Keratinocyte (primary cell): ENCODE results near the gene PDE6A. TPM values are rescaled to one million over a fixed set of nuclear protein-coding genes. Genes with fewer than 3 reads are reported as not detected.

Experiments
- DNase-seq: peaks from one replicate; pipeline ENCODE4 v3.0.0-alpha.2; 2011; ENCODE audit warnings: low read depth, missing footprints, low spot score
- FAIRE-seq: peaks from 2 replicates; lab custom pipeline; 2011; peaks lifted over from hg19 to GRCh38; lab: Jason Lieb, UNC
- H2AFZ ChIP-seq: 2 replicates; pipeline ENCODE4 v1.6.0; 2012; ENCODE audit warnings: low read length, control low read depth, inconsistent platforms; ENCODE audit not compliant: control insufficient read depth
- H3K27ac ChIP-seq: 2 replicates; pipeline ENCODE4 v1.5.1; 2011; ENCODE audit warnings: low read length; ENCODE audit not compliant: control insufficient read depth, insufficient read depth
- H3K27me3 ChIP-seq: 3 replicates; pipeline ENCODE4 v1.6.0; 2011; ENCODE audit warnings: low read length; ENCODE audit not compliant: control insufficient read depth, insufficient read depth; ENCODE audit errors: extremely low read depth
- H3K36me3 ChIP-seq, 2 experiments: 2 replicates in 1 of 2; 3 replicates in 1 of 2; pipeline ENCODE4 v1.5.1; 2011; ENCODE audit warnings: low read length in 2 of 2, mild to moderate bottlenecking in 1 of 2; ENCODE audit not compliant: control insufficient read depth in 2 of 2, insufficient read depth in 2 of 2; ENCODE audit errors: extremely low read depth in 1 of 2
- H3K4me1 ChIP-seq: 3 replicates; pipeline ENCODE4 v1.5.1; 2011; ENCODE audit warnings: low read length; ENCODE audit not compliant: control insufficient read depth, insufficient read depth; ENCODE audit errors: extremely low read depth
- H3K4me2 ChIP-seq: 3 replicates; pipeline ENCODE4 v1.6.0; 2011; ENCODE audit warnings: low read depth, low read length; ENCODE audit not compliant: control insufficient read depth, insufficient read depth; ENCODE audit errors: extremely low read depth
- H3K4me3 ChIP-seq, 3 experiments: fragments of 200-600 bp in 1 of 3; sonication (generic) in 1 of 3; 2 replicates in 2 of 3; 3 replicates in 1 of 3; pipeline ENCODE4 v1.5.1; 2011 to 2016; ENCODE audit warnings: low read length in 3 of 3, mild to moderate bottlenecking in 3 of 3, control low read depth in 2 of 3, inconsistent platforms in 1 of 3, low read depth in 1 of 3, mixed read lengths in 1 of 3, mixed run types in 1 of 3, moderate library complexity in 1 of 3; ENCODE audit not compliant: control insufficient read depth in 2 of 3, insufficient read depth in 2 of 3; ENCODE audit errors: extremely low read depth in 1 of 3
- H3K79me2 ChIP-seq: 2 replicates; pipeline ENCODE4 v1.6.0; 2012; ENCODE audit warnings: low read length; ENCODE audit not compliant: control insufficient read depth, insufficient read depth
- H3K9ac ChIP-seq: 3 replicates; pipeline ENCODE4 v1.6.0; 2011; ENCODE audit warnings: low read length; ENCODE audit not compliant: control insufficient read depth, insufficient read depth; ENCODE audit errors: extremely low read depth
- H3K9me1 ChIP-seq: 3 replicates; pipeline ENCODE4 v1.6.0; 2011; ENCODE audit warnings: low read length; ENCODE audit not compliant: control insufficient read depth, insufficient read depth; ENCODE audit errors: extremely low read depth
- H3K9me3 ChIP-seq: 2 replicates; pipeline ENCODE4 v1.5.1; 2012; ENCODE audit warnings: low read depth, low read length; ENCODE audit not compliant: control insufficient read depth
- H4K20me1 ChIP-seq: 3 replicates; pipeline ENCODE4 v1.6.0; 2011; ENCODE audit warnings: low read length; ENCODE audit not compliant: control insufficient read depth, insufficient read depth; ENCODE audit errors: extremely low read depth
- EZH2 ChIP-seq: IDR thresholded peaks from one replicate; pipeline ENCODE4 v1.6.1; 2012; ENCODE audit warnings: inconsistent platforms, mild to moderate bottlenecking, low read length, moderate library complexity
- dilution Hi-C: fragments of 300-500 bp; cut with MboI; formaldehyde crosslinking; loops from one replicate; pipeline ENCODE4 v1.7.0; 2020; ENCODE audit warnings: low sequenced_read_pairs; ENCODE audit not compliant: extremely low pct_ligation_motif_present
- polyA plus RNA-seq, 5 experiments: library from polyadenylated mRNA; depleted of rRNA in 3 of 5; stranded (reverse) in 3 of 5; stranded (forward) in 1 of 5; unstranded in 1 of 5; fragments of >200 nt; gene quantifications; 1 replicate in 1 of 5; 2 replicates in 3 of 5; 3 replicates in 1 of 5; pipeline versions ENCODE4 v1.2.1 to v1.2.3, GENCODE V29; 2011 to 2012; ENCODE audit warnings: missing spikeins in 2 of 5, low read depth in 1 of 5, low replicate concordance in 1 of 5
- TF ChIP-seq, protein P1 (sequence below), 3 experiments: IDR thresholded peaks in 1 of 3; conservative IDR thresholded peaks in 1 of 3; optimal IDR thresholded peaks in 1 of 3; 2 replicates in 2 of 3; 3 replicates in 1 of 3; pipeline versions ENCODE3 to v1.5.1; 2011; ENCODE audit warnings: low read length in 3 of 3, mild to moderate bottlenecking in 3 of 3, moderate library complexity in 2 of 3, control low read depth in 1 of 3, inconsistent platforms in 1 of 3; ENCODE audit not compliant: insufficient read depth in 2 of 3; ENCODE audit errors: extremely low read depth in 1 of 3

PDE6A gene
- polyA plus RNA-seq, 1 donor (not counting 4 experiments of a cell fraction or from before 2014, with no cell fraction given): 0.03 TPM

DNA sequence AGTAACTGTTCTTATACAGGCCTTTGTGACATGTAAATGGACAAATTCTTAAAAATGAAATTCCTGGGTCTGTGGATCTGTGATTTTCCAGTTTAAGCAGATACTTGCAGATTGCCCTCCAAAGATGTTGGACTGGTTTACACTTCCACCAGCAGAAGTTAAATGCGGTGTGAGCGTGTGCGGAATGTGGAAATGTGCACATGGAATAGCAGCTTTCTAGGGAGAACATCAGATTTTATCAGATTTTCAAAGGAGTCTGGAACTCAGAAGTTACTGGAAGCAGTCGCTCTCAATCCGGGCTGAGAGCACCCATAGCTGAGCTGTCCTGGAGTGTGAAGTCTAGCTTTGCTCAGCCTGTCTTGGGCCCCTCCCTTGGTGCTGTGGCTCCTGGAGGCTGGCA lies 117.0 kb downstream of the PDE6A start:
- H3K9me1 ChIP-seq: no peaks in the 10 kb centered on the region
- H3K36me3 ChIP-seq: peaks cover 2 to 3% of the 10 kb centered on the region in 2 experiments
- H2AFZ ChIP-seq: no peak overlapping the region
- H3K27ac ChIP-seq: no peak overlapping the region
- no peak for DNase-seq
- H3K4me2 ChIP-seq: no peak overlapping the region
- H3K4me3 ChIP-seq: no peak overlapping the region
- H3K27me3 ChIP-seq: no peaks in the 10 kb centered on the region
- no peak for FAIRE-seq
- dilution Hi-C loops: no loop called here
- no peak for TF ChIP-seq EZH2
- TF ChIP-seq, protein P1, sequence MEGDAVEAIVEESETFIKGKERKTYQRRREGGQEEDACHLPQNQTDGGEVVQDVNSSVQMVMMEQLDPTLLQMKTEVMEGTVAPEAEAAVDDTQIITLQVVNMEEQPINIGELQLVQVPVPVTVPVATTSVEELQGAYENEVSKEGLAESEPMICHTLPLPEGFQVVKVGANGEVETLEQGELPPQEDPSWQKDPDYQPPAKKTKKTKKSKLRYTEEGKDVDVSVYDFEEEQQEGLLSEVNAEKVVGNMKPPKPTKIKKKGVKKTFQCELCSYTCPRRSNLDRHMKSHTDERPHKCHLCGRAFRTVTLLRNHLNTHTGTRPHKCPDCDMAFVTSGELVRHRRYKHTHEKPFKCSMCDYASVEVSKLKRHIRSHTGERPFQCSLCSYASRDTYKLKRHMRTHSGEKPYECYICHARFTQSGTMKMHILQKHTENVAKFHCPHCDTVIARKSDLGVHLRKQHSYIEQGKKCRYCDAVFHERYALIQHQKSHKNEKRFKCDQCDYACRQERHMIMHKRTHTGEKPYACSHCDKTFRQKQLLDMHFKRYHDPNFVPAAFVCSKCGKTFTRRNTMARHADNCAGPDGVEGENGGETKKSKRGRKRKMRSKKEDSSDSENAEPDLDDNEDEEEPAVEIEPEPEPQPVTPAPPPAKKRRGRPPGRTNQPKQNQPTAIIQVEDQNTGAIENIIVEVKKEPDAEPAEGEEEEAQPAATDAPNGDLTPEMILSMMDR (optimal IDR thresholded peaks at IDR 0.05 in 1 of 3, IDR thresholded peaks at IDR 0.05 in 1 of 3, conservative IDR thresholded peaks at IDR 0.05 in 1 of 3; ENCODE audit: extremely low read depth in 1 of 3, insufficient read depth in 2 of 3, low read length in 3 of 3): no peak
- no peaks in the 10 kb centered on the region for H3K9me3 ChIP-seq
- no peak overlapping the region for H3K9ac ChIP-seq
- peaks cover 9% of the 10 kb centered on the region for H3K4me1 ChIP-seq
- H3K79me2 ChIP-seq: no peaks in the 10 kb centered on the region
- H4K20me1 ChIP-seq: no peaks in the 10 kb centered on the region

DNA sequence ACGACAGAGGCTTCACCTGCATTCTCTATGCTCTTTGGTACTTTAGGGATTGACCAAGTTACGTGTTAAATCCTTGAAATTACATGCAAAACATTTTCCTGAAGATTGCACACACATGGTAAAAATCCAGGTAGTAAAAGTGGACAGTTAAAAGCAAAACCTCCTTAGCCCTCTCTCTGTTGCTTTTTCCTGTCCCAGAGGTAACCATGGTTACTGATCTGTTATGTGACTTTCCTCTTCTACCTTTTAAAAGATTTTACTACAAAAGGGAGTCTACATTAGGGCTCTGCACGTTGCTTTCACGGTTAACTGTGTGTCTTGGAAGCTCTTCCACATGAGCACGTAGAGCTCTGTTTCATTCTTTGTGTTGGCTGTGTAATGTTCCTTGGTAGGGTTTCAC lies 117.5 kb downstream of the PDE6A start:
- H3K4me3 ChIP-seq: no peak overlapping the region
- H3K4me1 ChIP-seq: peaks cover 9% of the 10 kb centered on the region
- FAIRE-seq: no peak
- no peak for DNase-seq
- H4K20me1 ChIP-seq: no peaks in the 10 kb centered on the region
- H3K9ac ChIP-seq: no peak overlapping the region
- H3K9me3 ChIP-seq: no peaks in the 10 kb centered on the region
- no peaks in the 10 kb centered on the region for H3K9me1 ChIP-seq
- no peaks in the 10 kb centered on the region for H3K27me3 ChIP-seq
- H3K36me3 ChIP-seq: peaks cover 2 to 3% of the 10 kb centered on the region in 2 experiments
- no peak overlapping the region for H3K27ac ChIP-seq
- H3K79me2 ChIP-seq: no peaks in the 10 kb centered on the region
- TF ChIP-seq, protein P1 (optimal IDR thresholded peaks at IDR 0.05 in 1 of 3, IDR thresholded peaks at IDR 0.05 in 1 of 3, conservative IDR thresholded peaks at IDR 0.05 in 1 of 3; ENCODE audit: extremely low read depth in 1 of 3, insufficient read depth in 2 of 3, low read length in 3 of 3): no peak
- TF ChIP-seq EZH2: no peak
- H2AFZ ChIP-seq: no peak overlapping the region
- no peak overlapping the region for H3K4me2 ChIP-seq
- dilution Hi-C loops: no loop called here
